Breast epithelium (tissue), 3 donors: Measurements from ENCODE around the gene EML6.

Source experiments
- POLR2A ChIP-seq: fragments of 450-650 bp; IDR thresholded peaks from one replicate; pipeline ENCODE4 v1.6.1; 2016; ENCODE audit warnings: antibody characterized with exemption, mild to moderate bottlenecking, moderate library complexity
- POLR2AphosphoS5 ChIP-seq, 3 donors: sonication (generic); formaldehyde crosslinking; IDR thresholded peaks; one replicate each; pipeline ENCODE4 v1.6.1; 2017; ENCODE audit warnings: antibody characterized with exemption in 3 of 3
- TF ChIP-seq, protein P1 (sequence below), 3 donors: fragments of 450-650 bp; IDR thresholded peaks; one replicate each; pipeline ENCODE4 v1.5.1; 2016 to 2017; ENCODE audit warnings: antibody characterized with exemption in 3 of 3, mild to moderate bottlenecking in 3 of 3, moderate library complexity in 3 of 3

- no peak for TF ChIP-seq POLR2A
- TF ChIP-seq, protein P1, sequence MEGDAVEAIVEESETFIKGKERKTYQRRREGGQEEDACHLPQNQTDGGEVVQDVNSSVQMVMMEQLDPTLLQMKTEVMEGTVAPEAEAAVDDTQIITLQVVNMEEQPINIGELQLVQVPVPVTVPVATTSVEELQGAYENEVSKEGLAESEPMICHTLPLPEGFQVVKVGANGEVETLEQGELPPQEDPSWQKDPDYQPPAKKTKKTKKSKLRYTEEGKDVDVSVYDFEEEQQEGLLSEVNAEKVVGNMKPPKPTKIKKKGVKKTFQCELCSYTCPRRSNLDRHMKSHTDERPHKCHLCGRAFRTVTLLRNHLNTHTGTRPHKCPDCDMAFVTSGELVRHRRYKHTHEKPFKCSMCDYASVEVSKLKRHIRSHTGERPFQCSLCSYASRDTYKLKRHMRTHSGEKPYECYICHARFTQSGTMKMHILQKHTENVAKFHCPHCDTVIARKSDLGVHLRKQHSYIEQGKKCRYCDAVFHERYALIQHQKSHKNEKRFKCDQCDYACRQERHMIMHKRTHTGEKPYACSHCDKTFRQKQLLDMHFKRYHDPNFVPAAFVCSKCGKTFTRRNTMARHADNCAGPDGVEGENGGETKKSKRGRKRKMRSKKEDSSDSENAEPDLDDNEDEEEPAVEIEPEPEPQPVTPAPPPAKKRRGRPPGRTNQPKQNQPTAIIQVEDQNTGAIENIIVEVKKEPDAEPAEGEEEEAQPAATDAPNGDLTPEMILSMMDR (IDR thresholded peaks at IDR 0.05) = no peak
- TF ChIP-seq POLR2AphosphoS5 (IDR thresholded peaks at IDR 0.05) = no peak
These were observed 227.3 kb downstream of the EML6 start for GRCh38 chr2:54950811-54951210.
